Ovary (tissue), 9 donors: ENCODE results near the gene NKX1-1. TPM values are rescaled to one million over a fixed set of nuclear protein-coding genes. Genes with fewer than 3 reads are reported as not detected.

Experiments
- DNase-seq, 5 donors: peaks; one replicate each; pipeline ENCODE4 v3.0.0-alpha.2; 2019 to 2020
- H3K27ac ChIP-seq, 2 donors: fragments of 200-600 bp; one replicate each; pipeline versions ENCODE4 v1.5.1 to v1.8.0; 2019 to 2022
- H3K27me3 ChIP-seq: fragments of 200-600 bp; one replicate; pipeline ENCODE4 v1.8.0; 2022
- H3K36me3 ChIP-seq: fragments of 200-600 bp; sonication (generic); one replicate; pipeline ENCODE4 v1.5.1; 2019
- H3K4me1 ChIP-seq: one replicate; pipeline ENCODE4 v1.8.1; 2013; ENCODE audit warnings: mild to moderate bottlenecking, moderate library complexity; ENCODE audit not compliant: insufficient read depth
- H3K4me3 ChIP-seq: fragments of 200-600 bp; sonication (generic); one replicate; pipeline ENCODE4 v1.5.1; 2017
- H3K9me3 ChIP-seq, 2 donors: fragments of 200-600 bp in 1 of 2; sonication (generic) in 1 of 2; one replicate each; pipeline versions ENCODE4 v1.5.1 to v1.8.1; 2013 to 2019; ENCODE audit warnings: mild to moderate bottlenecking in 1 of 2, moderate library complexity in 1 of 2
- CTCF ChIP-seq, 3 donors: fragments of 450-650 bp in 2 of 3; fragments of 200-600 bp in 1 of 3; IDR thresholded peaks; one replicate each; pipeline versions ENCODE4 v1.5.1 to v1.8.0; 2016 to 2022; ENCODE audit warnings: antibody characterized with exemption in 3 of 3, mild to moderate bottlenecking in 1 of 3
- EP300 ChIP-seq: sonication (generic); formaldehyde crosslinking; IDR thresholded peaks from one replicate; pipeline ENCODE4 v1.6.1; 2017; ENCODE audit warnings: antibody characterized with exemption
- POLR2A ChIP-seq: fragments of 450-650 bp; IDR thresholded peaks from one replicate; pipeline ENCODE4 v1.6.1; 2017; ENCODE audit warnings: antibody characterized with exemption, mild to moderate bottlenecking, moderate library complexity
- WGBS, 3 donors: extraction: QIAGEN DNeasy Blood & Tissue Kit in 1 of 3; methylation state at CpG; one replicate each; pipeline versions ENCODE4 v1.1.5 to v1.1.7; 2013 to 2017; 5-methylcytosine and 5-hydroxymethylcytosine counted together
- intact Hi-C, 4 donors: fragments of 100-400 bp; cut with DNase I; formaldehyde crosslinking; loops; one replicate each; pipeline versions ENCODE4 v1.11.0 to v1.15.1; 2022 to 2023
- polyA plus RNA-seq, 2 donors: library from polyadenylated mRNA; stranded (reverse); fragments of 200-250 nt in 1 of 2; fragments of 350-450 nt in 1 of 2; fragmentation: Illumina TruSeq in 1 of 2; extraction: RNeasy Lipid Tissue Mini Kit (QIAGEN cat#74804) in 1 of 2; gene quantifications; one replicate each; pipeline ENCODE4 v1.2.3, GENCODE V29; 2013 to 2014
- total RNA-seq, 7 donors: library from RNA; depleted of rRNA in 2 of 7; stranded (reverse); fragments of >200 nt in 2 of 7; fragmentation: NEBNext Ultra II Directional in 3 of 7; extraction: Animal tissue kit (Norgen Biotek cat#: 25700) in 3 of 7; gene quantifications; one replicate each; pipeline versions ENCODE4 v1.1.0 to v1.2.4, GENCODE V29; 2016 to 2023
- donor health status: DM: no; HTN: no; CAD: no; lungs with moderate emphysema.
- donor health status: DM: no; HTN: no; CAD: no.
- donor health status: Bipolar disorder and iron deficiency.
- donor health status: DM: yes; HTN: yes; CAD: no.
- donor health status: DM: no; HTN: no; CAD: no.
- donor health status: DM: yes; HTN: yes; CAD: no.

NKX1-1 gene
- total and polyA plus RNA-seq, 9 donors = not detected

DNA sequence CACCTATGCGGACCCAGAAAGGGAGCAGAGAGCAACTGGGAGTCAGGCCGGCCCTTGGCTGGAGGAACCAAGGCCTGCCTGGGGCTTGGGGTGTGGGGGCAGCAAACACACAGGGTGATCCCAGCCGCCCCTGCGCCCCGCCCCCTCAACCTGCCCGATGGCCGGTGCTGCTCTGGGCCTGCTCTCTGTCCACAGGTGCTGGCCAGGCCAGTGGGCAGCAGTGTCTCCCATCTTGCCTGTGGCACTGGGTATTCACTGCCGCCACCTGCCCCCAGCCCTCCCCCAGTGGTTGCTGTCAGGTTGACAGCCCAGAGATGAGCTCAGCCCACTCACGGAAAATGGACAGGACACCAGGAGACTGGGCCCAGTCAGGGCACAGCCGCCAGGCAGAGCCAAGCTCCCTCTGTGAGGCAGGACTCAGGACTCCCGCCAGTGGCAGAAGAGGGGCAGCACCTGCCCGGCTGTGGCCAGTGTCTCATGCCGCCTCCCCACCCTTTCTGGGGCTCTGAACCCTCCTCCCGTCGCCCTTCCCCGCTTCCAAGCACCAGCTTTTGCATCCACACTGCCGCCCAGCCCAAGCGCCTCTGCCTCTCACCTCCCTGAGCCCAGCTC, 4.7 kb downstream of the NKX1-1 start:
- Histone ChIP-seq H3K27ac (no peak overlapping the region), H3K36me3 (no peaks in the 10 kb centered on the region), H3K9me3 (no peaks in the 10 kb centered on the region), H3K4me1 (no peaks in the 10 kb centered on the region), H3K4me3 (no peak overlapping the region), H3K27me3 (peaks cover 7% of the 10 kb centered on the region)
- intact Hi-C loops = no loop called here
- WGBS, 3 donors = 15 to 28% (median 20%) methylated on average over 12 to 18 of the region's 18 CpGs
- TF ChIP-seq POLR2A (no peak), EP300 (no peak), CTCF (IDR thresholded peaks at IDR 0.05) (no peak)
- peak in 1 of 5 donors; percentile 5 for DNase-seq

DNA sequence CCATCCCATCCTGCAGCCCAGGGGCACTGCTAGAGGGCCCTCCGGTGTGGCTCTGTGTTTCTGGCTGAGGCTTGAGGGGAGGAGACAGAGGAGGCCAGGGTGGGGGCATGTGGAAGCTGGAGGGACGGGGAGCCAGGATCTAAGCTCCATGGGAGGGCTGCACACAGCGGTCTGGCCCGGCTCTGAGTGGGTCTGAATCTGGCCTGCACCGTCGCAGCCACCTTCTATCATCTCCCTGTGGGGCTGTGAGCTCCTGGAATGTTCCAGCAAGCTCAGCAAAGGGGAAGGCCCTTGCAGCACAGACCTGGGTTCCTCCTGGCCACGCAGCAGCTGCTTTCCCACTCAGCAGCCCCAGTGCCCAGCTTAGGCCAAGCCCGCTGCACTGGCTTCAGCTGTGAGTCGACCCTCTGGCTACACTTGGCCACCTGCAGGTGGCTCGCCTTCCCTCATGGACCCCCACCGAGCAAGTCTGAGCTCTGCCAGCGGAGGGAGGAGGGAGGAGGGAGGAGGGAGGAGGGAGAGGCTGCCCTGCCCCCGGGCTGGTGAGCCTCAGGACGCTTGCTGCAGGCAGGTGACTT, 5.3 kb downstream of the NKX1-1 start:
- H3K27ac ChIP-seq = no peak overlapping the region
- H3K4me1 ChIP-seq = no peaks in the 10 kb centered on the region
- no peaks in the 10 kb centered on the region for H3K9me3 ChIP-seq
- intact Hi-C loops = no loop called here
- no peak overlapping the region for H3K4me3 ChIP-seq
- no peaks in the 10 kb centered on the region for H3K36me3 ChIP-seq
- TF ChIP-seq EP300 = no peak
- TF ChIP-seq CTCF (IDR thresholded peaks at IDR 0.05) = no peak
- no peak for TF ChIP-seq POLR2A
- peaks cover 7% of the 10 kb centered on the region for H3K27me3 ChIP-seq
- peak in 2 of 5 donors; percentile 4 to 13 for DNase-seq
- WGBS, 3 donors = 34 to 35% (median 35%) methylated on average over 14 of the region's 14 CpGs

GRCh38 chr4:1400191-1400805, 5.9 kb downstream of the NKX1-1 start:
- no peak overlapping the region for H3K4me3 ChIP-seq
- 82 to 88% (median 87%) methylated on average over 11 of the region's 11 CpGs for WGBS, 3 donors
- H3K4me1 ChIP-seq = no peaks in the 10 kb centered on the region
- H3K27me3 ChIP-seq = peaks cover 7% of the 10 kb centered on the region
- H3K9me3 ChIP-seq = no peaks in the 10 kb centered on the region
- TF ChIP-seq EP300 (no peak), POLR2A (no peak), CTCF (IDR thresholded peaks at IDR 0.05) (no peak)
- intact Hi-C loops = no loop called here
- H3K27ac ChIP-seq = no peak overlapping the region
- no peaks in the 10 kb centered on the region for H3K36me3 ChIP-seq
- DNase-seq = peak in 1 of 5 donors; percentile 5

DNA sequence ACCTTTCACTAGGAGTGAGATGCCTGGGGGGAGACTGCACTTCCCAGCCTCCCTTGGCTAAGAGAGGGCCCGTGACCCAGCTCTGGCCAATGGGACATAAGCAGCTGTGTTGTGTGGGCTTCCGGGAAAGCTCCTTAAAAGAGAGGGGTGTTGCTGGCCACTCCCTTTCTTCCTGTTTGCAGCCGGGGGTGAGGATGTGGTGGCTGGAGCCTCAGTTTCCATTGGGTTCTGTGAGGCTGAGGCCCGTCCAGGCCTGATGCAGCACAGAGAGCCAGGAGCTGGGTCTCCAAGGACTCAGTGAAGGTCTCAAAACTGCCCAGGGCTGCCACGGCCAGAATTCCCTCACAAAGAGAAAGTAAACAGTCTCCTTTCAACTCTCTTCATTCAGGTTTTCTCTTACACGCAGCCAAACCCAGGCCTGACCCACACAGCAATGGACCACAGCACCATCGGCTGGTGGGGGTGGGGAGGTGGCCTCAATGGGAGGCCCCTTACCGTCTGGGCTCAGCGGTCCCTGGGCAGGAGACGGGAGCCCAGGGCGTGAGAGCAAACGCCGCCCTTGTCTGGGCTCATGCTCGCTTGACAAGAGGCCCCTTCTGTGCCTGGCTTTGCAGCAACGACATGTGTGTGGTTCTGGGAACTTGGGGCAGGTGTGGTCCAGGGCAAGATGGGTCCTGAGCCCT, 6.6 kb downstream of the NKX1-1 start:
- DNase-seq = peak in 1 of 5 donors; percentile 19
- no peaks in the 10 kb centered on the region for H3K9me3 ChIP-seq
- no peaks in the 10 kb centered on the region for H3K36me3 ChIP-seq
- H3K4me1 ChIP-seq = no peaks in the 10 kb centered on the region
- intact Hi-C loops = no loop called here
- no peak for TF ChIP-seq POLR2A
- TF ChIP-seq EP300 = no peak
- TF ChIP-seq CTCF (IDR thresholded peaks at IDR 0.05) = no peak
- WGBS, 3 donors = 70 to 85% (median 79%) methylated on average over 15 of the region's 15 CpGs
- peaks cover 6% of the 10 kb centered on the region for H3K27me3 ChIP-seq
- H3K27ac ChIP-seq = no peak overlapping the region
- H3K4me3 ChIP-seq = no peak overlapping the region
